ENCODE results near the gene BAK1.
"Not testable (repeated sequence)": the region's sequence is repeated elsewhere in the genome, so short reads cannot be mapped to it uniquely, and the experiment has no call there.

Gene BAK1

GRCh38 chr6:33586108-33586640, 6.1 kb upstream of the BAK1 start:
- no peak for DNase-seq (ENCODE audit: low spot score)

GRCh38 chr6:33585403-33586107, 5.5 kb upstream of the BAK1 start:
- DNase-seq (ENCODE audit: low spot score) = peak; percentile 89

DNA sequence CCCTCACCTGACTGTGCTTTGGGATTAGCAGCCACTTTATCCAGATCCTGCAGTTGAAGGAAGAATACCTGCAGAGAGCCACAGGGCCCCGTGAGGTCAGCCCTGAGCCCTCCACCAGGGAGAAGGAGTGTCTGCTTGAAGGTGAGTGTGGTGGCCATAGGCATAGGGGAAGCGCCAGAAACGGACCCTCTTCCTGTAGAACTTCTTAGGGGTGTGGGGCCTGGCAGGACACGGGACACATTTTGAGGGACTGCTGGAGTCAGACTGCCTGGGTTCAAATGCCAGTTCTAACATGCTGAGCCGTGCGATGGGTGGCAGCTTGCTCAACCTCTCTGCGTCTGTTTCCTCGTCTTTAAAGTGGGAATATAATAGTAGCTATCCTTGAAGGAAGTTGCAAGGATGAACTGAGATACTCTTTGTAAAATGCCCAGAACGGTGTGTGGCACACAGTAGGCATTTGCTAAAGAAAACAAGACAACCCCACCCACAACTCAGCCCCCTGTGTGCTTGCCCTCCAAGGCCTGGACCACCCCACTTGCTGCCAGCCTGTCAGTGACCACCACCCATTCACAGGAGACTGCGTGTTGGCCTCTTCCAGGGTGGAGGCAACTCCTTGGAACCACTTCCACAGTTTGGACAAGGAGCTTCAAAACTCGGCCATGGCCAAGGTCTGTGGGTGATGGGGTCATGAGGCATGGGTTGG, 4.8 kb upstream of the BAK1 start:
- DNase-seq (ENCODE audit: low spot score) = no peak

- DNase-seq (ENCODE audit: low spot score) = no peak
Measured at GRCh38 chr6:33583591-33584155, 3.6 kb upstream of the BAK1 start.

GRCh38 chr6:33581186-33581585, 1.1 kb upstream of the BAK1 start:
- no peak for DNase-seq (ENCODE audit: low spot score)

- DNase-seq (ENCODE audit: low spot score) = no peak
Measured at GRCh38 chr6:33578588-33579011, 1.5 kb downstream of the BAK1 start.

GRCh38 chr6:33578164-33578563, 1.9 kb downstream of the BAK1 start:
- DNase-seq (ENCODE audit: low spot score) = no peak

DNA sequence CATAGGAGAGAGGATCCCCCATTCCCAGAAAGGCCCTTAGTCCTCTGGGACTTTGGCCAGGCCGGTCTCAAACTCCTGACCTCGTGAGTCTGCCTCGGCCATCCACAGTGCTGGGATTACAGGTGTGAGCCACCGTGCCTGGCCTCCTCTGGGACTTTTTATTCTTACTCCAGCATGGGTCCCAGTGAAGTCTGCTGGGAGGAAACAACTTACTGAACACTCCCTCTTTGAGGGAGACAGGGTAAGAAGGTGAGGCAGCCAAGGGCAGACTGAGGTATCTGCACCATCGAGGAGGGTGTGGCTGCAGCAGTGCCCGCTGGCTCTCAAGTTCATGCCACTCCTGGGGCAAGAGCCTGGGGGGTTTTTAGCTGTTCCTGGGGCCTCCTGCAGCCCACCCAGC, 2.4 kb downstream of the BAK1 start:
- DNase-seq (ENCODE audit: low spot score) = no peak

DNA sequence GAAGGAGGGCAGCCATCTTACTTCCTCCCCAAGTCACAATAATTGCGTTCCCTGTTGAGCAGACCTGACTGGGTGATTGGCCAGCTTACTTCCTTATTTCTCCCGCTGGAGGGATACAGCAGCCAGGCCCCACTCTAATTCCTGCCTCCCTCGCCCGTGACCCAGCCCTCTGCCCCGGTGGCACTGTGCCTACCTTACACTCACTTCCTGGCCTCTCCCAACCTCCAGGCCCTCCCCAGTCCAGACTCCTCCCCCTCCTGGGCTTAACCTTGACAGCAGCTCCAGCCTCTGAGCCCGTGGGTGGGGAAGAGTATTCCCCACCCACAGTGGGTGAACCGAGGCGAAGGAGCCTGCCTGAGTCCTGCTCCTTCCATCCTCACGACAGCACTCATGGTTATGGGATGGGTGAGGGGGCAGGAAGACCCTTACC, 3.0 kb downstream of the BAK1 start:
- no peak for DNase-seq (ENCODE audit: low spot score)

- no peak for DNase-seq (ENCODE audit: low spot score)
Measured at GRCh38 chr6:33576668-33577067, 3.4 kb downstream of the BAK1 start.

GRCh38 chr6:33575211-33575610, 4.9 kb downstream of the BAK1 start:
- no peak for DNase-seq (ENCODE audit: low spot score)

- no peak for DNase-seq (ENCODE audit: low spot score)
Measured at GRCh38 chr6:33571637-33572316, 8.3 kb downstream of the BAK1 start.

- DNase-seq (ENCODE audit: low spot score) = peak; percentile 90
Measured at GRCh38 chr6:33570806-33571636, 9.1 kb downstream of the BAK1 start.

DNA sequence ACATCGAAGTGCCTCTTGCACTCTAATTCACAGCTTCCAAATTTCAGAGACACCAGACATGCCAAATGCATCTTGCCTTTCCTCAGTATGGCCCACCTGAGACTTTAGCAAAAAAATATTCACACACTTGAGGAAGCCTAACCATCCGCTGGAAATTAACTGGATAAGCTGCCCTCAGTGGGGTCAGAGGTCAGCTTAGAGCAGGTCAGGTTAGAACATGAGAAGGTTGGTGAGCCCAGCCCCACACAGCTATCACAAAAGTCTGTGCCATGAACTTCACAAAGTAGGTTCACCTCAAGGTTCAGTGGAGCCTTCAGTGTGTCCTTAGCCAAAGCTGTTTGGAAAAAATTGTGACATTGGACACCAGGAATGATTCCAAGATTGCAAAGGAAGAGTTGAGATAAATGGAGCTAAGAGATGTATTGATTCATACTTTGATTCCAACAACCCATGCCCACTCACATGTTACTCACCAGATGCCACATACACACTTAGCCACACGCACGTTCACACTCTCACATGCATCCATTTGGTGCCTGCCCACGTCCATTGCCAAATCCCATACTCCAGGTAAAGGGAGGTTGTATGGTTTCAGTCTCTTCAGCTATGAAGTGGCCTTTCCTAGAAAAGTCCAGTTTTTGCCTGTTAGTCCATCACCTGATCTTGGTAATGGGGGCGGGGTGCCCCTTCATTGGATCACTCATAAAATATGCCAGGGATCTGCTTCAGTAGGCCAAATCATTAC, 11.1 kb downstream of the BAK1 start:
- DNase-seq (ENCODE audit: low spot score) = no peak

DNA sequence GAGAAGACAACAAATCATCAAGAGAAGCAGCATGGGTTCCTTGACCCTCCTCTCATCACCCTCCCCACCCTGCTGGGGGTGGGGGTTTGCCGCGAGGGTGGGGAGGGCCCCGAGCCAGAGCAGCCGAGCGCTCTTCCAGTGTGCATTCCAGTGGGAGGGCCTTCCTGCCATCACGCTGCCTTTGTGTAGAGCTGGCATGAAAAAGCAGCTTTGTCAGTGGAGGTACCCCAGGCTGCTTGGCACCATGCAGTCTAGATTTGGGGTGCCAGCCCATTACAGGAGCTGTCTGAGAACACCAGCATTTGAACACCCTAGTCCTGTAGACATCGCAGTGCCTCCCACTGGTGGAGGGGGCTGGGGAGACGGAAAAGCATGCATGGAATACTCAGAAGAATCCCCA, 12.2 kb downstream of the BAK1 start:
- no peak for DNase-seq (ENCODE audit: low spot score)

- DNase-seq (ENCODE audit: low spot score) = no peak
Measured at GRCh38 chr6:33566182-33567084, 13.6 kb downstream of the BAK1 start.

GRCh38 chr6:33558801-33559200, 21.3 kb downstream of the BAK1 start:
- DNase-seq (ENCODE audit: low spot score) = no peak

DNA sequence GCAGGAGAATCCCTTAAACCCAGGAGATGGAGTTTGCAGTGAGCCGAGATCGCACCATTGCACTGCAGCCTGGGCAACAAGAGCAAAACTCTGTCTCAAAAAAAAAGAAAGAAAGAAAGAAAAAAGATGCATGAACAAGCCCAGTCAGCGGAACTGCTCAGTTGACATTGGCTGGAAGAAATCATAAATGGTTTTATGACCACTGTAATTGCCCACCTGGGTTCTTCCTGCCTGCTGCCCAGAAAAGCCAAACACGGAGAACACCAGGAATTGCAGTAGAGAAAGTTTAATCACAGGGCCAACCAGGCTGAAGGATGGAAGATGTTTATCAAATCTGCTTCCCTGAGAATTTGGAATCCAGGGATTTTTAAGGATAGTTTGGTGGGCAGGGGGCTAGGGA, 22.7 kb downstream of the BAK1 start:
- no peak for DNase-seq (ENCODE audit: low spot score)

- not testable (repeated sequence) for DNase-seq (ENCODE audit: low spot score)
Measured at GRCh38 chr6:33552883-33553282, 27.2 kb downstream of the BAK1 start.

DNA sequence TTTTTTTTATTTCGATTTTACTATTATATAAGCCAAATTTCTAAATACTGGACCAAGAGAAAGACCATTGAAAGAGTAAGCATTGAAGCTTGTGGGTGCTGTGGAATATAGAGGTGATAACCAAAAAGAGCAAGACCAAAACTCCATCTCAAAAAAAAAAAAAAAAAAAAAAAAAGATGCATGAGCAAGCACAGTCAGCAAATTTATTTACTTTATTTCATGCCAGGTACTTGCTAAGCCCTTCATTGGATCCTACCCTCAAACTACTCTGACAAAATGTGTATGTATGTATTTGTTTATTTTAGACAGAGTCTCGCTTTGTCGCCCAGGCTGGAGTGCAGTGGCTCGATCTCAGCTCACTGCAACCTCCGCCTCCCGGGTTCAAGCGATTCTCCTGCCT, 27.8 kb downstream of the BAK1 start:
- no peak for DNase-seq (ENCODE audit: low spot score)
